ENCODE data around the gene DYNLL2.
"Not testable (repeated sequence)": the region's sequence is repeated elsewhere in the genome, so short reads cannot be mapped to it uniquely, and the experiment has no call there.

Gene DYNLL2

GRCh38 chr17:58073266-58073665 is 10.0 kb upstream of the DYNLL2 start:
- DNase-seq: not testable (repeated sequence)

GRCh38 chr17:58074406-58074805 is 8.8 kb upstream of the DYNLL2 start:
- DNase-seq: not testable (repeated sequence)

GRCh38 chr17:58079300-58080033 is 3.8 kb upstream of the DYNLL2 start:
- DNase-seq: no peak

GRCh38 chr17:58081646-58082340 is 1.4 kb upstream of the DYNLL2 start:
- DNase-seq: no peak

GRCh38 chr17:58082341-58082869 is 814 bp upstream of the DYNLL2 start:
- DNase-seq: no peak

GRCh38 chr17:58083491-58084316 is 485 bp downstream of the DYNLL2 start:
- DNase-seq: peak; percentile 75

GRCh38 chr17:58084317-58084981 is 1.2 kb downstream of the DYNLL2 start:
- peak; percentile 58 for DNase-seq

GRCh38 chr17:58085039-58085715 is 2.0 kb downstream of the DYNLL2 start:
- DNase-seq: no peak

GRCh38 chr17:58086953-58087352 is 3.7 kb downstream of the DYNLL2 start:
- DNase-seq: no peak

GRCh38 chr17:58088624-58089023 is 5.4 kb downstream of the DYNLL2 start:
- DNase-seq: no peak

- DNase-seq: no peak
Observed at GRCh38 chr17:58089111-58089510, 5.9 kb downstream of the DYNLL2 start.

GRCh38 chr17:58091024-58091567 is 7.9 kb downstream of the DYNLL2 start:
- DNase-seq: no peak

GRCh38 chr17:58092101-58092796 is 9.0 kb downstream of the DYNLL2 start:
- DNase-seq: no peak

- DNase-seq: no peak
Observed at GRCh38 chr17:58092797-58093385, 9.7 kb downstream of the DYNLL2 start.

GRCh38 chr17:58094118-58094517 is 10.9 kb downstream of the DYNLL2 start:
- no peak for DNase-seq

- no peak for DNase-seq
Observed at GRCh38 chr17:58096892-58097291, 13.7 kb downstream of the DYNLL2 start.

- no peak for DNase-seq
Observed at GRCh38 chr17:58097384-58098088, 14.3 kb downstream of the DYNLL2 start.

- no peak for DNase-seq
Observed at GRCh38 chr17:58100506-58100905, 17.3 kb downstream of the DYNLL2 start.

- DNase-seq: not testable (repeated sequence)
Observed at GRCh38 chr17:58101898-58102297, 18.7 kb downstream of the DYNLL2 start.

GRCh38 chr17:58105093-58105492 is 21.9 kb downstream of the DYNLL2 start:
- no peak for DNase-seq

All from activated CD4-positive, alpha-beta T cell treated with anti-CD3 and anti-CD28 coated beads for 48 hours (primary cell).